Measurements from ENCODE around the gene TAF12. TPM values are rescaled to one million over a fixed set of nuclear protein-coding genes. Genes with fewer than 3 reads are reported as not detected.

Gene TAF12
- total RNA-seq, 2 donors from 2014 or later: 22.0 to 32.0 TPM

DNA sequence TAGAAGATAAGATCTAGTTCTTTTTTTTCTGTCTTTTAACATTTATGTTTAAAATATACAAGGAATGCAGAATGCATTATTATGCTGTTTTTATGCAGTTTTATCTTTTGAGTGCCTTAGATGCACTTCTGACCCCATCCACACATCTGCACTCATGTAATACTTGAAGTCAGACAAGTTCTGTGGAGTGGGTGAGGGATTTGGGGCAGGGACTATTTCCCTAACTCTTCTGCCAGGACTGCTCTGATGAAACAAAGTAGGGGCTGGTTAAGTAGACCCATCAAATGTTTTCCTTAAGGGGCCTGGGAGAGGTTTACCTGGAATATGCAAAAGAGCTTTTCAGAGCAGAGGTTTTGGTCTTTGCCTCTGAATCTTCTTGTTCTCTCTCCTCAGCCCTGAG lies 78.6 kb downstream of the TAF12 start:
- ATAC-seq (no peak), DNase-seq (ENCODE audit: low spot score) (no peak)
- no peak overlapping the region for H3K27ac Mint-ChIP-seq
- peaks cover 11% of the 10 kb centered on the region for H3K36me3 Mint-ChIP-seq
- H3K4me1 Mint-ChIP-seq (ENCODE audit: low read depth in 2 of 2): no peaks in the 10 kb centered on the region
- no peaks in the 10 kb centered on the region for H3K27me3 Mint-ChIP-seq
- no peak overlapping the region for H3K4me3 Mint-ChIP-seq
- H3K9me3 Mint-ChIP-seq: no peaks in the 10 kb centered on the region

DNA sequence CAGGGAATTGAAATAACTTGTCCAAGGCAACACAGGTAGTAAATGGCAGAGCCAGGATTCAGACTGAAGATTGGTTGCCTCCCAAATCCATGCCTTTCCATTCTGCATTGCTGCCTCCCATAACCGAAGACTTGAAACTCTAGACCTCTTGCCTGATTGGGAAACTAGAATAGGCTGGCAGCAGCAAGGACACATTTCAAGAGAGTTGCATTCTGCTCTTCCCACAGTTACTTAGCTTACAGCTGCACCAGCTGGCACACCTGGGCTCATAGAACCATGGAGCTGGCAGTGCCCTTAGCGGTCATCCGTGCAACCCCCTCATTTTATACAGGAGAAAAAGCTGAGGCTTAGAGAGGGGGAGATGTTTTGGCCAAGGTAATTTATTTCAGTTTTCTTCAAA lies 82.0 kb downstream of the TAF12 start:
- no peak overlapping the region for H3K4me3 Mint-ChIP-seq
- no peaks in the 10 kb centered on the region for H3K27me3 Mint-ChIP-seq
- no peaks in the 10 kb centered on the region for H3K36me3 Mint-ChIP-seq
- H3K9me3 Mint-ChIP-seq: no peaks in the 10 kb centered on the region
- no peak overlapping the region for H3K27ac Mint-ChIP-seq
- ATAC-seq (no peak), DNase-seq (ENCODE audit: low spot score) (no peak)
- no peaks in the 10 kb centered on the region for H3K4me1 Mint-ChIP-seq (ENCODE audit: low read depth in 2 of 2)

Other genes starting within 250 kb of the TAF12 start
- 100 to 1,000 TPM in 1 of 2 donors, 10 to 100 TPM in 1; 57.1 to 153 TPM for gene RCC1, start 137.0 kb downstream of the TAF12 start, total RNA-seq
- 10 to 100 TPM; 43.1 to 44.3 TPM for gene TRNAU1AP, start 90.0 kb downstream of the TAF12 start, total RNA-seq
- gene RAB42, start 50.8 kb downstream of the TAF12 start, total RNA-seq: not detected
- gene RNU11, start 5.5 kb upstream of the TAF12 start, total RNA-seq: not detected
- 10 to 100 TPM; 29.5 to 38.9 TPM for gene GMEB1, start 25.7 kb upstream of the TAF12 start, total RNA-seq
- gene YTHDF2, start 93.9 kb upstream of the TAF12 start, total RNA-seq: 10 to 100 TPM; 78.7 to 84.7 TPM
- not detected for gene OPRD1, start 169.1 kb upstream of the TAF12 start, total RNA-seq

Data from natural killer cell treated with Interleukin-12 subunit alpha and Interleukin-12 subunit beta and Interleukin-15 and Interleukin-18, amount 100 ng/mL, for 72 hours (primary cell).